HPDE6-E6E7 (cell line): ENCODE measurements around the gene JPH4.
"Not testable (repeated sequence)": the region's sequence is repeated elsewhere in the genome, so short reads cannot be mapped to it uniquely, and the experiment has no call there.

ENCODE experiments used
- DNase-seq: peaks from one replicate; pipeline ENCODE4 v3.0.0; 2011; ENCODE audit warnings: missing footprints; ENCODE audit errors: extremely low spot score

JPH4 gene

DNA sequence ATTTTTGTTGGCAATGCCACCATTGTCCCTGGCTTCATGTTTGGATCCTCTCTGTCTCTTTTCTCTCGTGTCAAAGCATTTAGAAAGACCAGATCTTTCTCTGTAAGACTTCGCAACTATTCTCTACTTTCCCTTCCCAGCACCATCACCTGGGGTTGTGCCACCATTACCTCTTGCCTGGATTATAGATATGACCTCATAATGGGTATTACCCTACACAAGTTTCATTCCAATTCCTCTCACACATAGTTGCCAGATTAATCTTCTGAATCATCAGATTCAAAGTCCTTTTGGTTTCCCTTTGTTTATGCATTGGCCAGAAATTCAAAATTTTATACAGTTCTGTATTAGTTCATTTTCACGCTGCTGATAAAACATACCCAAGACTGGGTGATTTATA is 30.4 kb upstream of the JPH4 start:
- DNase-seq, result no peak

DNA sequence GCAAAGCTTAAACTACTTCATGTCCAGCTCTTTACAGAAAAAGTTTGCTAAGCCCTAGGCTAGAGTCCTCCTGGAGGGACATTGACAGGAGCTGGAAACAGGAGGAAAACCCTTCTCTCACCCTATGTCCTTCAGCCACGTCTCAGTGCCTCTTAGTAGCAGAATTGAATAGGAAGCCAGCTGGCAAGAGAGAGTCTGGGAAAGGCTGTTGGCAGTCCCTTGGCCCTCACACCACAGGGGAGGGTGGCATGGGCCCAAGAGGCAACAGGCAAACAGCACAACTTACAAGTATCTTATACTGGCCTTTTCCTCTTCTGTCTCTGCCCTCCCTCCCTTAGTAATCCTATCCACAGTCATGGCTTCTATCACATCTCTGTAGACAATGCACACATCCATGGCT is 29.9 kb upstream of the JPH4 start:
- no peak for DNase-seq

DNA sequence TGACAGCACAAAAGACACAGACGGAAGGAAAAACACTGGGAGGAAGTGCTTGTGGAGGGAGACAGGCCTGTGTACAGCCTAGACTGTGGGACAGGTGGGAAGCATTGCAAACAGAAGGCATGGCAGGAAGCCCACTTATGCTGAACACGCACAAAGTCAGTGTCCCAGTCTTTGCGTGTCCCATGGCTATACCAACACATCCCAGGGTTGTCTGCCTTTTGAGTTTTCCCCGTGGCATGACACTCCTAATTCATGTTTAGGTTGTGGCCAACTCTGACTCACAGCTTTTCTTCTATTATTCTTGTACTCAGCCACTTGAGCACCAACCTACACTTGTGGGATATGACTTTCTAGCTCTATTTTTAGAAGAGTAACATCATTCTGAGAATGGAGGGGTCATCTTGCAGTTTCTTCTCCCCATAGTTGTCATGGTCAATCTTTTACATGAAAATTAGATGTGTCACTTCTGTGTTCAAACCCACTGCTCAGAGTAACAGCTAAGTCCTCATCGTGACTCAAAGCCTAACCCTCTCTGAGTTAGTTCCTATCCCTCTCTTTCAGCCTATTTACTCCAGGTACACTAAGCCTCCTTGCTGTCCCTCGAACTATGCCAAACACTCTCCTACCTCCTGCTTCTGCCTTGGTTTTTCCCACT is 27.5 kb upstream of the JPH4 start:
- no peak for DNase-seq

DNA sequence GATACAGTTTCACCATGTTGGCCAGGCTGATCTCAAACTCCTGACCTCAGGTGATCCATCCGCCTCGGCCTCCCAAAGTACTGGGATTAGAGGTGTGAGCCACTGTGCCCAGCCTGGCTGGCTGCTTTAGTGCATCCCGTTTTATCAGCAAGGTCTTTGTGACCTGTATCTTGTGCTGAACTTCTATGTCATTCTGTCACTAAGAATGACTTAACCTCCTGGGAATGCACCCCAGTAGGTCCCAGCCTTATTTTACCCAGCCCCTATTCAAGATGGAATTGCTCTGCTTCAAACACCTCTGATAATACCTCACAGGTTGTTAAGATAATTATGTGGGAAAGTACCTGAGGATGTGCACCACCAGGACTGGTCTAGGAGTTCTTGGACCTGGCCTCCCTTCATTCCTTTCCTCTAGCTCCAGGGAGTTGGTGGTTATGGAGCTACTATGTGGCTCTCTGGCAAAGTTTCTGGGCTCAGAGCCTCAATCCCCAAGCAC is 26.1 kb upstream of the JPH4 start:
- DNase-seq, result no peak

DNA sequence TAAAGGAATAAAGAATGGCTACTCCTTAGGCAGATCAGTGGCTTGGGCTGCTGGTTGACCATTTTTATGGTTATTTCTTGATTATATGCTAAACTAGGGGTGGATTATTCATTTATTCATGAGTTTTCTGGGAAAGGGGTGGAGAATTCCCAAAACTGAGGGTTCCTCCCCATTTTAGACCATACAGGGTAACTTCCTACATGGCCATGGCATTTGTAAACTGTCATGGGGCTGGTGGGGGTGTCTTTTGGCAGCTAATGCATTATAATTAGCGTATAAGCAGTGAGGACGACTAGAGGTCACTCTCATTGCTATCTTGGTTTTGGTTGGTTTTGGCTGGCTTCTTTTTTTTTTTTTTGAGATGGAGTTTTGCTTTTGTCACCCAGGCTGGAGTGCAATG is 25.6 kb upstream of the JPH4 start:
- DNase-seq, result no peak

DNA sequence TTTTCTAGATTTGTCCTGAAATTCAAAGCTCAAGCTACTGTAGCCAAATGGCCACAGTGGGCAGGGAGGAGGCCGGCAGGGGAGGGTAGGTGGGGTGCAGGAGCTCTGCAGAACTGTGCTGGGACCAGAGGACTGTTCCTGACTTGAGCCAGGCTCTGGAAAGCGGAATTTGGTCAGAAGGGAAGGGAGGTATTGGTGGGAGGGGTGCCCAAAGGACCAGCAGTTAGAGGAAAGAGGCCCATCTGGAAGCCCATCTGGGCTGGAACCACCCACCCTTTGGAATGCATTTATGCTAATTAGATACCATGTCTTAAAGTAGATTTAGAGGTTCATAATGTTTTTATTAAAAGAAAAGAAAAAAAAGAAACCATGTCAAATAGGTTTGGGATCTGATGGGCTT is 24.5 kb upstream of the JPH4 start:
- no peak for DNase-seq

DNA sequence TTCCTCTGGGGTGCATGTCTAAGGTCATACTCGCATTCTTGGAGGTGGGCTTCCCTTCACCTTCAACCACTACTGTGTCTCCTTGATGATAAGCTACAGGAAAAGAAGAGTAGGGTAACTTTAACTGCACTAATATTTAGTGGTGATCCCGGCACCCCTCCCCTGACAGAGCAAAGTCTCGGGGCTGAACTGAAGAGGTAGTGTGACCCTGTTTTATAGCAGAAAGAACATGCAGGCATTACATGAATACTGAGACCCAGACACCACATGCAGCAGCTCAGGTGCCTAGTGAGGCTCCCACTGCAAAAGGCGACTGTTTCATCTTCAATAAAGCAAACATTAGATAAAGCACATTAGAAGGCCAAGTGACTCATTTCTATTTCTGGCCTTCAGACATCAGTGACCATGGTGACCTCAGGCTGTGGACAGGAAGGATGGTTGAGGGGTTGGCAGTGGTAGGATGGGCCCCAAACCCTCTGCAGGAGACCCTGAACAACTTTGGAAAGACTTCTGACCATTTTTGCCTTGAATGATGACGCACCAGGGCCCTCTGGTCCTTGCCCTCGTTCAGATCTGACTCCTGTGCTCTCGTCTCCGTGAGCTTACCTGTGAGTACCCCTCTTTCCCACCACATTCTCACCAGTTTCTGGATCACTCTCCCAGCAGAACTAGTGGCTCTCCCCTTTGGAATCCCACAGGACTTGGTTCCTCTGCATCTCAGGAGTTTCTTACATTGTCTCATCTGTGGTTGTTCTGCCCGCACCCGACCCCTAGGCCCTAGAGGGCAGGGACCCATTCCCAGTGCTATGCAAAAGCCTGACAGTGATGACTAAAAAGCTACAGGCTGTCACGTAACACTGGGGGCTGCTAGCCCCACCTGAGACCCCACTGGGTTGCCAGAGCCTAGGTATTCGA is 23.8 kb upstream of the JPH4 start:
- no peak for DNase-seq

DNA sequence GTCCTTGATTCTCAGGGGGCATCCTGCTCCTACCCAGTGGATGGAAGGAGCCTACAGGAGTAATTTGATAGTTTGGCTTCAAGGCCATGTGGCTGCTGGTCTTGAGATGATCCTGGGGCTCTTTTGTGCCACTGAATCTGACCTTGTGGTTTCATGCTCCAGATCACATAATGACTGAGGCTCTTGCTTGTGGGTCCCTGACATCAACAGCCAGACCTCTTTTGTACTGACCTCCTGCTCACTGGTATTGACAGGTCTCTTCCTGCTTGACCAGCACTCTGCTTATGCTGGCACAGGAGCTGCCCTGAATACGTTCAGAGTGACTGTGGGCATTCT is 23.2 kb upstream of the JPH4 start:
- no peak for DNase-seq

DNA sequence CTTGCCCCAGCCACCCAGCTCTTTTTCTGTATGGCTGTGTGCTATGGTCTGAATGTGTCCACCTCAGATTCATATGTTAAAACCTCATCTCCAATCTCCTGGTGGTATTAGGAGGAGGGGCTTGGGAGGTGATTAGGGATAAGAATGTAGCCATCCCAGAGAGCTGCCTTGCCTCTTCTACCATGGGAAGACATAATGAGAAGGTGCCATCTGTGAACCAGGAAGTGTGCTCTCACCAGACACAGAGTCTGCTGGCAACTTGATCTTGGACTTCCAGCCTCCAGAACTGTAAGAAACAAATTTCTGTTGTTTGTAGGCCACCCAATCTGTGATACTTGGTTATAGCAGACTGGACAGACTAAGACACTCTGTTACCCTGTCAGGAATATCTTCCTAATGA is 22.8 kb upstream of the JPH4 start:
- no peak for DNase-seq

DNA sequence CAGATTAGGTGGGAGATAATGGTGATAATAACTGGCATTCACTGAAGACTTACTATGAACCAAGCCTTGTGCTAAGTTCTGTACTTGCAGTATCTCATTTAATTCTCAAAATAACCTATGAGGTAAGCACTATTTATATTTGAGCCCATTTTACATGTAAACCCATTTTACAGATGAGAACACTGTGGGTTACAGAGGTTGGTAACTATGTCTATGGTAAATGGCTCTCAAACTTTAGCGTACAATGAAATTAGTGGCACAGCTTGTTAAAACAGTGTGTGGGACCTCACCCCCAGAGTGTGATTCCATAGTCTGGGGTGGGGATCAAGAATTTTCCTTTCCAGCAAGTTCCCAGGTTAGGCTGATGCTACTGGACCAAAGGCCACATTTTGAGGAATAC is 22.2 kb upstream of the JPH4 start:
- DNase-seq, result no peak

DNA sequence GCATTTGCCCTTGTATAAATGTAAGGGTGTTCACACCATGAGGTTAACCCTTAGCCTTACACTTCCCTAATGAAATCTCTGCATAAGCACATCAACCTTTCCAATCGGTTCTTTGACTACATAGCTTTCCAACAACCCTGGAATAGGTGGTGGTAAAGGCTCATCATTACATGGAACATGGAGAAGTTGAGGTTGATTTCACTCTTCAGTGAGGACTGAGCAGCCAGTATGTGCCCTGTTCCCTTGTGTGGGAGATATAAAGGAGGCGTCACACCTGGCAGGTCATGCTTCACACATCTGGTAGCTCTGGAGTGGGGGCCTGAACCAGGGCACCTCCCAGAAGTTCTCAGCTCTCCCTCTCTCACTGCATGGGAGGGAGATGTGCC is 21.7 kb upstream of the JPH4 start:
- DNase-seq, result no peak

DNA sequence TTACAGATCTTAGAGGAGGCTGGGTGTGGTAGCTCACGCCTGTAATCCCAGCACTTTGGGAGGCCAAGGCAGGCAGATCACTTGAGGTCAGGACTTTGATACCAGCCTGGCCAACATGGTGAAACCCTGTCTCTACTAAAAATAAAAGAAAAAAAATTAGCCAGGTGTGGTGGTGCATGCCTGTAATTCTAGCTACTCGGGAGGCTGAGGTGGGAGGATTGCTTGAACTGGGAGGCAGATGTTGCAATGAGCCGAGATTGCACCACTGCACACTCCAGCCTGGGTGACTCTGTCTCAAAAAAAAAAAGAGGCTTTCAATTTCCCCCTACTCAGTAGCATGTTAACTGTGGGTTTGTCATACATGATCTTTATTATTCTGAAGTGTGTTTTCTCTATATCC is 15.6 kb upstream of the JPH4 start:
- DNase-seq, result not testable (repeated sequence)

DNA sequence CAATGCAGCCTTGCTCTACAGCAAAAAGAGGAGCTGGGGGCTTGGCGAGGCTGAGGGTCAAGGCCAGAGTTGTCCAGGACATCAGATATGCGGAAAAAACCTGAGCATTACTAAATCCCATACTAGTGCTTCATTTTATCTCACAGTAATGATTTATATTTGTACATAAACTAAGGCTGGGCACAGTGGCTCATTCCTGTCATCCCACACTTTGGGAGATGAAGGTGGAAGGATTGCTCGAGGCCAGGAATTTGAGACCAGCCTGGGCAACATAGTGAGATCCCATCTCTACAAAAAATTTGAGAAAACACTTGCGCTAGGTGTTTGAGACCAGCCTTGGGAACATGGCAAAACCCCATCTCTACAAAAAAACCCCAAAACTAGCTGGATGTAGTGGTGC is 11.6 kb upstream of the JPH4 start:
- no peak for DNase-seq

DNA sequence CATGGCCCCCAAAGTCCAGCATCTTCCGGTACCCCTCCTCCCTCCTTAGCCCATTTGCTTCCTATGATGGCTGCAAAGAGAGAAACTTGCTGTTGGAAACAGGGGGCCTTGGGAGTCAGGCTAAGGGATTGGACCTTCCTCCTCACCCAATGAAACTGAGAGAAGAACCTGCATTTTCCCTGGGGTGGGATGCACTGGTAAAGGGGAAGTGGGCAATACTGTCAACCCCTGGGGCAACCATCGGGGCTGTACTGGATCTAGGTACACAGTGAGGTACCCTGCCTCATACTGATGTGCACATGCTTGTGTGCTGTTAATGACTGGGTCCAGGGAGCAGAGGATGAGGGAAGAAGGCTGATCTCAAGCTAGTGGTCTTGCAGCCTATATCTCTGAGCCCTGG is 11.0 kb upstream of the JPH4 start:
- DNase-seq, result no peak

DNA sequence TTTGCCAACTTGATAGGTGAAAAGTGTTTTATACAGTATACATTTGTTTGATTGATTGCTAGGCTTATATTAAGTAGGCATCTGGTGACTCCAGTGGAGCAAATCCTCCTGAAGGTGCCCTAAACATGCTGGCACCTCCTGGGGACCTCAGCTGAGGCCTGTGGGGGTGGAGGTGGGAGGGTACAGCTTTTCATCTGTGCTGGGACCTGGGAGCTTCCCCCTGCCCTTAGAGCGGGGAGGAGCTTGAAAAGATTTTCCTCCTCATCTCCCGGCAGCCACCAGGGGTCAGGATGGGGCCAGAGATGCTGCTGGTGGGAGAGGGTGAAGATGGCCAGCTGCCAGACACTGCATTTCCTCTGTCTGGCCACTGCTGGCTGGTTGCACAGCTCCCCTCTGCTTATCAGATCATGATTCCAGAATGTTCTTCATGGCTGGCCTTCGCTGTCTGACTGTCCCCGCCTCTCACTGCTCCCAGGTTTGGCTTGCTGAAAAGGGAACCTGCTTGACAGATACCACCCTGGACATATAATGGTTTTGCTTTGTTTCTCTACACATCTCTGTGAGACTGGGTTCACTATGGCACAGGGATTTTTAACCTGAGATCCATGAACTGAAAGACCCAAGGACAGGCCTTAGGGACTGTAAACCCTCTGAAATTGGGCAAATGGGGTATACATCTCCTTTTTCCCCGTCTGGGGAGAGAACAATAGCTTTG is 10.5 kb upstream of the JPH4 start:
- peak; percentile 81 for DNase-seq

DNA sequence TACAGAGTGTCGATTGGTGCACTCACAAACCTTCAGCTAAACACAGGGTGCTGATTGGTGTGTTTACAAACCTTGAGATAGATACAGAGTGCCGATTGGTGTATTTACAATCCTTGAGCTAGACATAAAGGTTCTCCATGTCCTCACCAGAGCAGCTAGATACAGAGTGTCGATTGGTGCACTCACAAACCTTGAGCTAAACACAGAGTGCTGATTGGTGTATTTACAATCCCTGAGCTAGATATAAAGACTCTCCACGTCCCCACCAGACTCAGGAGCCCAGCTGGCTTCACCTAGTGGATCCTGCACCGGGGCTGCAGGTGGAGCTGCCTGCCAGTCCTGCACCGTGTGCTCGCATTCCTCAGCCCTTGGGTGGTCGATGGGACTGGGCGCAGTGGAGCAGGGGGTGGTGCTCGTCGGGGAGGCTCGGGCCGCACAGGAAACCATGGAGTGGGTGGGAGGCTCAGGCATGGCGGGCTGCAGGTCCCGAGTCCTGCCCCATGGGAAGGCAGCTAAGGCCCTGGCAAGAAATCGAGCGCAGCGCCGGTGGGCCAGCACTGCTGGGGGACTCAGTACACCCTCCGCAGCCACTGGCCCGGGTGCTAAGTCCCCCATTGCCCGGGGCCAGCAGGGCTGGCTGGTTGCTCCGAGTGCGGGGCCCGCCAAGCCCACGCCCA is 6.1 kb upstream of the JPH4 start:
- not testable (repeated sequence) for DNase-seq

DNA sequence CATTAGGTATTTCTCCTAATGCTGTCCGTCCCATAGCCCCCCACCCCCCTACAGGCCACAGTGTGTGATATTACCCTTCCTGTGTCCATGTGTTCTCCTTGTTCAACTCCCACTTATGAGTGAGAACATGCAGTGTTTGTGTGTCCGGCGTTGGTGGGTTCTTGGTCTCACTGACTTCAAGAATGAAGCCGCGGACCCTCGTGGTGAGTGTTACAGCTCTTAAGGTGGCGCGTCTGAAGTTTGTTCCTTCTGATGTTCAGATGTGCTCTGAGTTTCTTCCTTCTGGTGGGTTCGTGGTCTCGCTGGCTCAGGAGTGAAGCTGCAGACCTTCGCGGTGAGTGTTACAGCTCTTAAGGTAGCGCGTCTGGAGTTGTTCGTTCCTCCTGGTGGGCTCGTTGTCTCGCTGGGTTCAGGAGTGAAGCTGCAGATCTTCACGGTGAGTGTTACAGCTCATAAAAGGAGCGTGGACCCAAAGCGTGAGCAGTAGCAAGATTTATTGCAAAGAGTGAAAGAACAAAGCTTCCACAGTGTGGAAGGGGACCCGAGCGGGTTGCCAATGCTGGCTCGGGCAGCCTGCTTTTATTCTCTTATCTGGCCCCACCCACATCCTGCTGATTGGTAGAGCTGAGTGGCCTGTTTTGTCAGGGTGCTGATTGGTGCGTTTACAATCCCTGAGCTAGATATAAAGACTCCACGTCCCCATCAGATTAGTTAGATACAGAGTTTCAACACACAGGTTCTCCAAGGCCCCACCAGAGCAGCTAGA is 5.4 kb upstream of the JPH4 start:
- not testable (repeated sequence) for DNase-seq

DNA sequence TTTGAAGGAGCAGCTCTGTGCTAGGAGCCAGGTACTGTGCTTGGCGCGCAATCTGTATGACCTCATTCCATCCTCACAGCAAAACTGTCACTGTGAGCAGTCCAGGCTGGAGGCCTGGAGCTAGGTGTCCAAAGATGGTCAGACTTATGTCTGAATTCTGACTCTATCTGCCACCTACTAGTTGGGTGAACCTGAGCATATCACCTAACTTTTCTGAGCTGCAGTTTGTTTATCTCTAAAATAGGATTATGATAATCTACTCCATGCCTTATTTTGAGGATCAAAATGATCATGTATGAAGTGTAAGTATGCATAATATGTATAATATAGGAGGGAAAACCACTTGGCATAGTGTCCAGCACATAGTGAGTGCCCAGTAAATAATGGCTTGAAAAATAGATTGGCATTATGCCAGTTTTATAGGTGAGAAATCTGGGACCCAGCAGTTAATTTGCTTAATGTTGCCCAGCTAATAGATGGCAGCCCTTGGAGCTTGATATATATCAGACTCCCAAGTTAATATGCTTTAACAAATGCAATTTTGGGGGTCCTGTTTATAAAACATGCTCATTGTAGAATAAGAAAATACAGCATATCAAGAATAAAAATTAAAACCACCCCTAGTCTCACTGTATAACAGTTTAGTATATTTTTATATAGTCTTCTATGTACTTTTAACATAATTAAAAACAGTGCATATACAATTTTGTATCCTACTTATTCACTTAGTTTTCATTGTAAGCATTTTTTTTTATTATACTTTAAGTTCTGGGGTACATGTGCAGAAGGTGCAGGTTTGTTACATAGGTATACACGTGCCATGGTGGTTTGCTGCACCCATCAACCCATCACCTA is 4.5 kb upstream of the JPH4 start:
- DNase-seq, result no peak

DNA sequence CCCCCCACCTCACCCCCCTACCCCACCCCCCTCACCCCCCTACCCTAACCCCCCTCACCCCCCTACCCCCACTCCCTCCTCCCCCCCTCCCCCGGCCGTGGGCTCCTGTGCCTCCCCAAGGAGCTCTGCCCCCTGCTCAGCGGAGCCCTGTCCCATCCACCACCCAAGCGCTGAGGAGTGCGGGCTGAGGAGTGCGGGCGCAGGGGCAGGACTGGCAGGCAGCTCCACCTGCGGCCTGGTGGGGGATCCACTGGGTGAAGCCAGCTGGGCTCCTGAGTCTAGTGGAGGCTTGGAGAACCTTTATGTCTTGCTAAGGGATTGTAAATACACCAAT is 2.3 kb upstream of the JPH4 start:
- DNase-seq, result no peak

DNA sequence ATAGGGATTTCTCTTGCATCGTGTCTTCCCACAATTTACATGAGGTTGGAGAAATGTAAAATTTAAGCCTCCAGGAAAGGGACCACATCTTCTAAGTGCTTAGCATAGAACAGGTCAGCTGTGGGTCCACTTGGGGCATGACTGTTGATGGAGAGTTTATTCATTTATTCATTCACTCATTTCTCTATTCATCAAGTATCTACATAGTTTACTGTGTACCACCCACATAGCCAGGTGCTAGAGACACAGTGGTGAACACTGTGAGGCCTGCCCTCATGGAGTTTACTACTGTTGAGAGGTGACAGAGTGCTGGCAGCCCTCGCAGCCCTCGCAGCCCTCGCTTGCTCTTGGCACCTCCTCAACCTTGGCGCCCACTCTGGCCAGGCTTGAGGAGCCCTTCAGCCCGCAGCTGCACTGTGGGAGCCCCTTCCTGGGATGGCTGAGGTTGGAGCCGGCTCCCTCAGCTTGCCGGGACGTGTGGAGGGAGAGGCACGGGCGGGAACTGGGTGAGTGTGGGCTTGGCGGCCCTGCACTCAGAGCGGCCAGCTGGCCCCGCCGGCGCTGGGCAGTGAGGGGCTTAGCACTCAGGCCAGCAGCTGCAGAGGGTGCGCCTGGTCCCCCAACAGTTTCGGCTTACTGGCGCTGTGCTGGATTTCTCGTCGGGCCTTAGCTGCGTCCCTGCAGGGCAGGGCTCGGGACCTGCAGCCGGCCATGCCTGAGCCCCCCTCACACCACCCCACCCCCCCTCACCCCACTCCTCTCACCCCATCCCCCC is 1.7 kb upstream of the JPH4 start:
- no peak for DNase-seq
